Measurements from ENCODE around the gene EMC9. TPM values are rescaled to one million over a fixed set of nuclear protein-coding genes. Genes with fewer than 3 reads are reported as not detected.
A peak's percentile ranks its signal among the peaks of the same experiment; 100 is the strongest.

The EMC9 gene
- total RNA-seq, 1 donor from 2014 or later, result 23.8 TPM

DNA sequence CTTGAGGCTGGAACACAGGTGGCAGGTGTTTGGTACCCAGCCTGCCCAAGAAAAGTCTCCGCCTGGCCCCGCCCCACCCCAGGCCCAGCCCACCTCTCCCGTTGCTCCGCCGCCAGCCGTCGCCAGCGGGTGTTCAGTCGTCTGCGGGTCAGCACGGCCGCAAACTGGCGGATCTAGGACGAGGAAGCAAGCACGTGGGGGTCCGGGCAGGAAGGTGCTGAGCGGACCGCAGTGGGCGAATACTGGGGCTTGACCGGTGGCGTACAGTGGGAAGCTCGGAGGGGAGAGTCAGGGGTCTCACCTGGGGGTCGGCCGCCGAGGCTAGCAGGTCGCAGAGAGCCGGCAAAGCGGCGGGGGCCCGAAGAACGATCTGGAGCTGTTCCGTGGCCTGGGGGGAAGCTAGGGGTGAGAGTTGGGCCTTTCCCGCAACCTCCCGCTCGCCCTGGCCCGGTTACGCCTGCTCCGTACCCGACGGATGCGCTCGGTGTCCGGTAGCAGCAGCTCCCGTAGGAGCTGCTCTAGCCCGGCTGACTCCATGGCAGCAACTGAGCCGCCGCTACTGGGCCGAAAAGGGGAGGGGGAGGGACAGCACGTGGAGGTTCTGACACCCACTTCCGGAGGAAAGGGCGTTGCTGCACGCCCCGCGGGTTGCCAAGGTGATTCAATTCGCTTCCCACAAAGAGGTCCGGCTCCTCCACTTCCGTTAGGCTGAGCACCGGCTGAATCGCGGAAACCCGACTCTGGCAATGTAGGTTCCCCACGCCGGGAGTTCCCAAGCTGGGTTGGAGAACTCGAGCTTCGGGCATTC lies 47.1 kb upstream of the EMC9 start, which contains the start of gene IPO4:
Gene IPO4 (minus strand): TSS at position 566 of the 808 bp plus-strand sequence. CDS start 29 bp downstream, at position 537.
- Histone ChIP-seq H3K4me1 (peaks cover 13% of the 10 kb centered on the region), H3K9me3 (no peaks in the 10 kb centered on the region), H3K27ac (peak within 1 kb of the TSS; percentile 23), H3K4me3 (peak within 1 kb of the TSS; percentile 50 to 82), H3K27me3 (no peaks in the 10 kb centered on the region), H3K36me3 (peaks cover 0 to 46% of the 10 kb centered on the region in 2 donors)
- intact Hi-C loops (cut with DNase I), result no loop called here
- DNase-seq (ENCODE audit: extremely low spot score in 2 of 2), result peak in 1 of 2 donors; percentile 98
- TF ChIP-seq, protein P1, sequence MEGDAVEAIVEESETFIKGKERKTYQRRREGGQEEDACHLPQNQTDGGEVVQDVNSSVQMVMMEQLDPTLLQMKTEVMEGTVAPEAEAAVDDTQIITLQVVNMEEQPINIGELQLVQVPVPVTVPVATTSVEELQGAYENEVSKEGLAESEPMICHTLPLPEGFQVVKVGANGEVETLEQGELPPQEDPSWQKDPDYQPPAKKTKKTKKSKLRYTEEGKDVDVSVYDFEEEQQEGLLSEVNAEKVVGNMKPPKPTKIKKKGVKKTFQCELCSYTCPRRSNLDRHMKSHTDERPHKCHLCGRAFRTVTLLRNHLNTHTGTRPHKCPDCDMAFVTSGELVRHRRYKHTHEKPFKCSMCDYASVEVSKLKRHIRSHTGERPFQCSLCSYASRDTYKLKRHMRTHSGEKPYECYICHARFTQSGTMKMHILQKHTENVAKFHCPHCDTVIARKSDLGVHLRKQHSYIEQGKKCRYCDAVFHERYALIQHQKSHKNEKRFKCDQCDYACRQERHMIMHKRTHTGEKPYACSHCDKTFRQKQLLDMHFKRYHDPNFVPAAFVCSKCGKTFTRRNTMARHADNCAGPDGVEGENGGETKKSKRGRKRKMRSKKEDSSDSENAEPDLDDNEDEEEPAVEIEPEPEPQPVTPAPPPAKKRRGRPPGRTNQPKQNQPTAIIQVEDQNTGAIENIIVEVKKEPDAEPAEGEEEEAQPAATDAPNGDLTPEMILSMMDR (IDR thresholded peaks at IDR 0.05), result no peak
- TF ChIP-seq POLR2A (IDR thresholded peaks at IDR 0.05), result peak in 1 of 2 donors; percentile 2
- TF ChIP-seq POLR2AphosphoS5 (IDR thresholded peaks at IDR 0.05; ENCODE audit: insufficient read depth in 1 of 2, low read depth in 1 of 2), result peak; percentile 83 to 98

DNA sequence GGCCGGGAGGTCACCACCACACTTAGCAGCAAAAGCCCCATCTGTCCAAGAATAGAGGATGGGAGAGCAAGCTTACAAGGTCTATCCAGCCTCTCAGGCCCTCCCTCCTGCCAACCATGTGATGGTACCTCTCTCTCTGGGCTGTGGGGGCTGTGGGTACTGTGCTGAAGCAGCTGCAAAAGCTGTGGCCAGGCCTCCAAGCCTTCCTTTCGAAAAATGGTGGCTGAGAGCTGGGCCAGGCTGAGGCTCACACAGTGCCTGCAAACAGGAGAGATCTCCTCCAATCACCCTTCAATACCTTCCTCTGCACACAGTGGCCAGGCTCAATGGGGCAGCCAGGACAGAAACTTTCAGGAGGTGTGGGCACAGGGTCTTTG lies 46.1 kb upstream of the EMC9 start:
- peaks cover 0 to 50% of the 10 kb centered on the region in 2 donors for H3K36me3 ChIP-seq
- TF ChIP-seq POLR2AphosphoS5 (IDR thresholded peaks at IDR 0.05; ENCODE audit: insufficient read depth in 1 of 2, low read depth in 1 of 2), result no peak
- TF ChIP-seq, protein P1 (IDR thresholded peaks at IDR 0.05), result no peak
- TF ChIP-seq POLR2A (IDR thresholded peaks at IDR 0.05), result no peak
- intact Hi-C loops (cut with DNase I), result no loop called here
- H3K4me1 ChIP-seq, result peaks cover 13% of the 10 kb centered on the region
- no peak for DNase-seq (ENCODE audit: extremely low spot score in 2 of 2)
- H3K27ac ChIP-seq, result no peak overlapping the region
- H3K4me3 ChIP-seq, result peak overlapping the region; percentile 50 to 82
- H3K9me3 ChIP-seq, result no peaks in the 10 kb centered on the region
- no peaks in the 10 kb centered on the region for H3K27me3 ChIP-seq

DNA sequence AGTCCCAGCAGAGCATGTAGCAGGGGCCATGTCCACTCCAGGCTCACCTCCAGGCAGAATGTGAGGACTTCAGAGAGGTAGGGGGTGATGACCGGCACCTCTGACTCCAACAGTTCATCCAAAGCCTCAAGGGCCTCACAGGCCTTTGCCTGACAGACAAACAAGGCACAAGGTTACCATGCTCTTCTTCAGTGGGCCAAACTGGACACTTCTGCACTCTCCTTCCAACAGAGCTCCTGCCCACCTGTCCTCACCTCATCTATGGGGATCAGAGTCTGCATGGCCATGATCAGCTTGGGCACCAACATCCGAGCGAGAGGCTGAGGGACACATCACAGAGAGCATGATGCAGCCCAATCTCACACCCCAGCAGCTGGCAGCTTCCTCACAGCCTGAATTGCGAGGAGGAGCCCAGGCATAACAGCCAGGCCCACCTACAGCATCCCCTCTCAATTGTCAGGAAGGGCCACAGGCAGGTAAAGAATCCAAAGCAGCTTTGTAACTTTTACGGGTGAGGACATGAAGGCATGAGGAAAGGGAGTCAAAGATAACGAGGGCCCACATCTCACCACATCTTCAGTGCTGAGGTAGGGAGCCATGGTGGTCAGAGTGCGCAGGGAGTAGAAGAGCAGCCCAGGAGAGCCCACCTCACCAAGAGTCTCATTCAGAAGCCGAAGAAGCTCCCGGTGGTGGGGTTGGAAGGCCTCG lies 45.6 kb upstream of the EMC9 start:
- no peak overlapping the region for H3K4me3 ChIP-seq

DNA sequence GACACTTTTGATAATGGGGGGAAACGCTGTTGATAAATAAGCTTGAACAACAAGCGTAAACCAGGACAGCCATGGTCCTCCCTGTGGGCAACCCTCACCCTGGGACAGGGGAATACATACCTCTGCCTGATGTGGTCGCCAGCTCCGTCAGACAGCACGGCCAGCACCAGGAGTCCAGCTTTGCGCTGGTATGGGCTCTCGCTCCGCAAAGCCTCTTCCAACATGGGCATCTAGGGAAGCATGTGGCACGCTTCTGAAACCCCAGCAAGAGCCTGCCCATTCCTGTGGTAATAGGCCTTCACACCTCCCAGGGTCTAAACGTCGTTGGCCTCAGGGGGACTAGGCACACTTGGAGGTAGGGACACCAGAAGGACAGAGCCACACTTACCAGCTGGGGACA lies 44.4 kb upstream of the EMC9 start:
- Histone ChIP-seq H3K4me3 (no peak overlapping the region), H3K4me1 (peaks cover 13% of the 10 kb centered on the region), H3K27me3 (no peaks in the 10 kb centered on the region), H3K9me3 (no peaks in the 10 kb centered on the region), H3K27ac (no peak overlapping the region), H3K36me3 (peaks cover 0 to 41% of the 10 kb centered on the region in 2 donors)
- DNase-seq (ENCODE audit: extremely low spot score in 2 of 2), result no peak
- intact Hi-C loops (cut with DNase I), result no loop called here
- TF ChIP-seq, protein P1 (IDR thresholded peaks at IDR 0.05), result no peak
- TF ChIP-seq POLR2AphosphoS5 (IDR thresholded peaks at IDR 0.05; ENCODE audit: insufficient read depth in 1 of 2, low read depth in 1 of 2), result no peak
- no peak for TF ChIP-seq POLR2A (IDR thresholded peaks at IDR 0.05)

More for the DNA sequence above, 45.6 kb upstream of the EMC9 start:
- Histone ChIP-seq H3K27ac (no peak overlapping the region), H3K9me3 (no peaks in the 10 kb centered on the region), H3K27me3 (no peaks in the 10 kb centered on the region), H3K4me1 (peaks cover 13% of the 10 kb centered on the region), H3K36me3 (peaks cover 0 to 44% of the 10 kb centered on the region in 2 donors)
- TF ChIP-seq, protein P1 (IDR thresholded peaks at IDR 0.05), result no peak
- TF ChIP-seq POLR2AphosphoS5 (IDR thresholded peaks at IDR 0.05; ENCODE audit: insufficient read depth in 1 of 2, low read depth in 1 of 2), result no peak
- TF ChIP-seq POLR2A (IDR thresholded peaks at IDR 0.05), result no peak
- DNase-seq (ENCODE audit: extremely low spot score in 2 of 2), result no peak
- intact Hi-C loops (cut with DNase I), result no loop called here

All from vagina (tissue), 2 donors.